Measurements from ENCODE around the gene EEA1.

GRCh38 chr12:92730758-92731157 is 198.3 kb downstream of the EEA1 start:
- TF ChIP-seq CTCF (IDR thresholded peaks at IDR 0.05 in 4 of 5, conservative IDR thresholded peaks at IDR 0.05 in 1 of 5) (no peak), POLR2A (IDR thresholded peaks at IDR 0.05) (no peak)

All from gastrocnemius medialis (tissue), 4 donors.